Hypothalamus (tissue), 51 donors: ENCODE data around the gene ITPKB.
"Not testable (repeated sequence)": the region's sequence is repeated elsewhere in the genome, so short reads cannot be mapped to it uniquely, and the experiment has no call there.

Experiments
- DNase-seq, 51 donors: peaks; one replicate each; lab custom pipeline; 2025; lab: John Stamatoyannopoulos, UW

ITPKB gene

DNA sequence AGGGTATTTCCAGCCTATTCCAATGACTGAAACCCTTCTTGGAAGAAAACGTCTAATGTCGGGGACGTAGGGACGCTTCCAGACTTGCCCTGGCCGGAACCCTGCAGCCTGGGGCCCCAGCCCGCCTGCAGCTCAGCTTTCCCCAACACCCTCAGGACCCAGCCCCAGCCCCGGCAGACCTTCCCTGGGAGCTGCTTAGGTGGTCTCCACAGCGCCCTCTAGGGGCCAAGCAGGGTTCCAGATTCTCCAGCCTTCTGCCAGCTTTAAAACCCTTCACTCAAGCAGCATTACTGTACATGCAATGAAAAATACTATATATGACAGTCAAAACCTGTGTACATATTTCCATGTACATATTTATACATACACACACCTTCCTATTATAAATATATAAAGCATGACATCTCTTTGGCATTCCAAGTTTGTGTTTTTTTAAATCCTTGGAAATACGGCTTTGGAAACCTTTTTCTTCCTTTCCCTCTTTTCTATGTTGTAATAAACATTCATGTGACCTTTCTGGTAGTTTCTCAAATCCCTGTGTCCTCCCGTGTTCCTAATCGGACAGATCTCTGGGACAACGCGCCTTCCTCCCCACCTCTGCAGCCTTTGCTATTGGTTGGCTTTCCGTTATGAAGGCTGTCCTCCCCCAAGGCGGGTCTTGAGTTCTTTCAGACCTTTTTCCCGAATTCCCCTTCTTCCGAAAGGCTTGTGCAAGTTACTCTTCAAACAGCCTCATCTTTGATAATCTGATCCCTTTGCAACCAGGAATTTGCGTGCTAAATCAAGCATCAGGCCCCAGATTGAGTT, 130.2 kb downstream of the ITPKB start:
- peak in 37 of 51 donors; percentile 11 to 76 (median 44) for DNase-seq

DNA sequence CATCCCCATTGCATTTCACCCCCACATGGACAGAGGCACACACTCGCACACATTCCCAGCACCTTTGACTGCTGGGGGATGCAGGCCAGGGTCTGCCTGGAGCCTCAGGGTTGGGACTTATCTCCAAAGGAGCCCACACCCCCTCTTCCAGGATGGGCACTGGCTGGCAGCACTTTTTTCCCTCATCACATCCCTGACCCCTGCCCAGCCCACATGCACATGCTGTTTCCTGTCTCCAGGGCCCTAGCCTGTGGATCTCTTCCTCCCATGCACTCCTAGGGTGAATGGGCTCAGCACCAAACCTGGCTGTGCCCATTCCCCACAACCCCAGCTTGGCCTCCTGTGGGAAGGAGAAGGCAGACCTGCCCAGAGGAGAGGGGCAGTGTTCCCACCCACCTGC, 131.3 kb downstream of the ITPKB start:
- no peak for DNase-seq

DNA sequence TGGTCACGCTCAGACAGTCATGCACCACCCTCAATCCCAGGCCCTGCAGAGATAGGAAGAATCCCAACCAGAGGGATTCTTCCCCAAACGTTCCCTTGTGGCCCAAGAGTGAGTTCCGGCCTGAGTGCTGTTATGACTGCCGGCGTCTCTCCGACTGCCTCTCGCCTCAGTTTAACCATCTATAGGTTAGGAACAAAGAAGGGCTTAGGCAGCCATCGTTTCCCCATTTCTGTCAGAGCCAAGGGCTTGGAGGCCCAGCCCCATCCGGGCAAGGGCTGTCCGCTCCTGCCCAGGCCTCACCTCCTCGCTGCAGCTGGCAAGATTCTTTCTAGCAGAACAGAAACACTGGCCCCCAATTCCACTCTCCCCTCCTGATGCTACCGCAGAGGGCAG, 131.8 kb downstream of the ITPKB start:
- DNase-seq: no peak

DNA sequence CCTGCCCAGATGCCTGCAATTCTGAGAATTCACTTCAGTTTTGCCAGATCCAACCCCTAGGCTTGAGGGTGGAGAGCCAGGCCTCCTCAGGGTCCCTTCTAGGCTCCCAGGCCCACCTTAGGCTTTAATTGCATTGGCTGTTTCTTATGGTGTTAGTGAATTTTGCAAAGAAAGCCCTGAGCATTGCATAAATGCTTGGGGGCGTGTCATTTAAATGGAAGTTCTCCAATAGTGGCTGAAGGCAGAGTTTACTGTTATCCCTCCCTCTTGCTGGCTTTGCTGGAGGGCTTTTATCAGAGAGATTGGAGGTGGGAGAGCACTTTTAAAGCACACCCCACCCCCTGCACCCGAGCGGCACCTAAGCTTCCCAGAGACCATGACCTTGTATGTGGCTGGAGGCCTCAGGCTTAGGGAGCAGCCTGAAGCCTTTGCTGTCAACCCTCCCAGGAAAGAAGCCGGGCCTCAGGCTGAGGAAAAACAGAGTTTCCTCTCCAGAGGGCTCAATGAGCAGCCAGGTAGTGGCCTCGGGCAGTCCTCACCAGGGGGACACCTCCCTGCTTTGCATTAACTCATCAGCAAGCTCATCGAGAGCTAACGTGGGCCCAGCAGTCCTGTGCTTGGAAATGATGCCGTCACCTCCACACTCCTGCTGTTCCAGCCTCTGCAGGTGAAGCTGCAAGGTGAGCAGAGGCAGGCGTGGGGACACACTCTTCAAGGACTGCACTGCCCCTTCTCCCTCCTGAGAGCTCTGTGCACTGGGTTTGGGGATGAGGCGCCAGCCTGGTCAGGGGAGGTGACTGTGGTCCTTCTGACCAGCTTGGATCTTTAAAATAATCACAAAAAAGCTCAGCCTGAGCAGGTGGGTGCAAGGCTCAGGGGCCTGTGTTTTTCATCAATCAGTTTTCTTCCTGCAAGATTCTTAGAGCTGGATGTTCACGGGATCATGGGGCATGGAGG, 132.5 kb downstream of the ITPKB start:
- no peak for DNase-seq

DNA sequence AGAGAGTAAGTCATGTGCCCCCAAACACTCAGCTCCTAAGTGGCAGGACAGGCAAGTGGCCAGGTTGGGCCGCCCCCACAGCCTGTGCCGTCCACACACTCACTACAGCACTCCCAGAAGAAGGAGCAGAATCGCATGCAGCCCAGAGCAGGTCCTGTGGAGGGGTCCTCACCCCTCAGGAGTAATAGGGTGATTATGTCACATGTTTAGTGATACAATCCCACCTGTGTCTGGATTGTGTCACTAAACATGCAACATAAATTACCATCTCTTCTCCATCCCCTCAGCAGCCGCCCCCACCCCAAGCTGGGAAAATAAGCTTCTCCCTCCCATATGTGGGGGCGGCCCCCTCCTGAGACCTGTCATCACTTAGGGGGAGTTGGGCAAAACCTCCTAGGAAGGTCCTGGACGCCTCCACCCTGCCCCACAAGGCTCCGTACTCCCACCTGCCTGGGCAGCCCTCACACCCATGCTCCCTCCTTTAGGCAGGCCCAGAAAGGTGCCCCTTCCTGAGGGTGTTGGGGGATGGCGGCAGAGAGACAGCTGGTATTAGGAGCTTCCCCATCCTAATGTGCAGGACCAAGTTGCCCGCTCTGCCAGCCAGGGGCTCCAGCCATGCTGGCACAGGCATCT, 133.6 kb downstream of the ITPKB start:
- no peak for DNase-seq

DNA sequence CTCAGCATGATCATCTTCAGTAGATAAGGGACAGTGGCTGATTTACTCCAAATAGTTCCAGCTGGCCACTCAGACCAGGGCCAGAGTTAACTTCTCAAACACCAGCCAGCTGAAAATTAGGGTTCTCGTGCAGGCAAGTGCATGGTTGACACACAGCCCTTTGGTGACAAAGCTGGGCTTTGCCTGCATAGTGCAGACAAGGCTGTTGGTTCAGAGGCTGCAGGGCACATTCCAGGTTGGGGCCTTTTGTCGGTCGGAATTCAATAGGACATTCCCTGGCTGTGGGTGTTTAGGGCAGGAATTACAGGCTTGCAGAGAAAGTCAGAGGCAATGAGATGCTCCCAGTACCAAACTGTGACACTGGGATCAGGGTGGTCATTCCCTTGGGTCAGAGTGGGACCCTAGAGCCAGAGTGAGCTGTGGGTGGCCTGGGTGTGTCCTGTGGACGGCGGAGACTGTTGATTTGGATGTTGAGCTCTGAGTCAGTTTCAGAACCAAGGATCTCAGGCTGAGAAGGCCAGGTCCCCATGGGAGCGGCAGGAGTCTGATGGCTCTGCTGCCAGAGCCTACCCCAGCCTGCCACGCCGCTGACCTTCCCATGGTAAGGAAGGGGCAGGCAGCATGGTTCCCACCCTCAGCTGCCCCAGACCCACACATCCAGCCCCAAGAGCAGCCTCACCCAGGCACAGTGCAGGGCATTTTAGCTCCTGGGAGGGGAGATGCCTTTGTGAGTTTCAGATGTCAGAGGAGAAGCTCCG, 134.3 kb downstream of the ITPKB start:
- DNase-seq: no peak

DNA sequence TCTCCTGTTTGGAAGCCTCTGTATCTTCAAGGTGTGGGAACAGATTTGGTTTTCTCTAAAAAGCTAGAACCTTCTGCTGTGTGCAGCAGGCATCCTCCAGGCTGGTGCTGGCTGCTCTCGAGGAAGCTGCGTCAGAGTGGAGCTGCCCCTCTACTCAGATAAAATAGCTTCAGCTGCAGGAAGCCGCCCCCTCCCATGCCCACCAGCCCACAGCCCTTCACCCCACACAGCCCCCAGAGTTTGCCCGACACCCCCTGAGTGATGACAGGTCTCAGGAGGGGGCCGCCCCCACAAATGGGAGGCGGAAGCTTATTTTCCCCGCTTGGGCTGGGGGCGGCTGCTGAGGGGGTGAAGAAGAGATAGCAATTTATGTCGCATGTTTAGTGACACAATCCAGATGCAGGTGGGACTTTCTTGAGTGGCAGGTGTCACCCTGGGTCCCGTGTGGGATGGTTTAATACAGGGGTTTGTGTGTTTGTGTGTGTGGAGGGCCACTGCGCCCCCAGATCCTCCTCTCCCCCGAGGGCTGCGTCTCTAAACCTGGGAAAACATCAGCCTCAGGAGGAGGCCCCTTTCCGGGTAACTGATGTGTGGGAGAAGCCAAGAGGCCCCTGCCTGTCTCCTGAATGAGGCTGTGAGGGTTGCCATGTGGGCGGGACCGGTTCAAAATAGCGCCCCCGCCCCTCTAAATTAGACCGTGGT, 135.1 kb downstream of the ITPKB start:
- DNase-seq: no peak

DNA sequence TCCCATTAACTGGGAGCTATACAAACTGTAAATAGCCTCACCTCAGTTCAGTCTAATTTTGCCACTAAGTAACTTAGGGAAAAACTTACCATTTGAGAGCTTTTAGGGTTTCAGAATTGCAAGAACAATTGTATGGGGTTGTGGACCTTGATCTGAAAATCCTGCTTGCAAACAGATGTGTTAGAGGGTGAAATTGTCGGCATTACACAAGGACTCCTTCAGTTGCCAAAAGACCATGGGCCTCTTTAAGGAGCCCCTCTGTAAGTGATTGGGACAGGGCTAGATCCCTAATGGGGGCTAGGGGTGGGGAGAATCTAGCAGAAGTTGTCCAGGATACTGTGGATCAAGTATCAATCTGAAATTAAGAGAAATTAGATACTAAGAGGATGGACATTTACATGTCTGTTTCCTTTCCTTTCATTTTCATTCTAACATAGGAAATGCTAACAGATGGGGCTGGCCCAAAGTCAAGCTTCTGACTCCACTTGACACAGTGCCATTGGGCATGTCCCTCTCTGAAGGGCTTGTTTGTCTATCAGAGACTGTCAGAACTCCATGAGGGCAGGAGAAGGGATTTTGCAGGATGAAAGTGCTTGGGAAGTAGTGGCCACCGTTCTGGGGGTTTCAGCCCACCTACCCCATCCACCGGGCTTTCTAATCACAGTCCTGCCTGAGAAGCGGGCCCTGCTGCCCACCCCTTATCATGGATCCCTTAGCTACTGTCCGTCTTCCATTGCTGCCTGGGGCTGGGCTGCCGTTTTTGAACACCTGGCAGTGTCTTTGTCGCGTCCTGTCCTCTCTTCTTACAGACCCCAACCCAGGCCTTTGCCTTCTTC, 135.8 kb downstream of the ITPKB start:
- DNase-seq: peak in 23 of 51 donors; percentile 4 to 66 (median 38)

DNA sequence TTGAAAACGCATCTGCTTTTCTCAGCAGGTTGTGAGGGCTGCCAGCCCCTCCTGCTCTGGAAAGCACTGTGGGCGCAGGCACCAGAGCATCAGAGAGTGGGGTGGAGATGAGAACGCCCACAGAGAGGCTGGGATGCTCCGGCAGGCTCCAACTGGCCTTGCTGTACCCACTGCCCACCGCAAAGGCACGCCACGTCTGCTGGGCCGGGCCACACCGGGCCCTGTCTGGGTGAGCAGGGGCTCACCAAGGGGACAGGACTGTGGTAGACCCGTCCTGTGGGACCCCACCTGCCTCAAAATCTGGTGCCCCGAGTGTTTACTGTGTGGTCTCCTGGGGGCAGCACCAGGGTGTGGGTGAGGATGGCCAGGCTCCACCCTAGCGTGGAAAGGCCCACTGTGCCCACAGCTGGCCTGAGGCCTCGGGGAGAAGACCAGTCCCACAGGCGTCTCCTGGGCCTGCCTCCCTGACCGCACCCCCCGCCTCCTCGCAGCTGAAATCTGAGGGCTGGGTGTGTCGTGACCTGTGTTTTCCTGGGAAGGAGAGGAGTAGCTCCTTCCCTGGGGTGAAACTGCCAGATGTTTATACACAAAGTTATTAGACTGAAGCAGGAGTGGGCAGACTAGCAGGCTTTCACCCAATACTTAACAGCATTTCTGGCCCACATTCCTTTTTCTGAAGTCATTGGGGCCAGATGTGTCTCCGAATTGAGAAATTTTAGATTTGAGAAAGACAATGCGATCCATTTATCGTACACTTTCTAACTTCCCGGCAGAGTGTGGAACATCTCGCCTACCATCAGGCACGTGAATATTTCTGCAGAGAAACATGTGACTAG, 136.7 kb downstream of the ITPKB start:
- no peak for DNase-seq

DNA sequence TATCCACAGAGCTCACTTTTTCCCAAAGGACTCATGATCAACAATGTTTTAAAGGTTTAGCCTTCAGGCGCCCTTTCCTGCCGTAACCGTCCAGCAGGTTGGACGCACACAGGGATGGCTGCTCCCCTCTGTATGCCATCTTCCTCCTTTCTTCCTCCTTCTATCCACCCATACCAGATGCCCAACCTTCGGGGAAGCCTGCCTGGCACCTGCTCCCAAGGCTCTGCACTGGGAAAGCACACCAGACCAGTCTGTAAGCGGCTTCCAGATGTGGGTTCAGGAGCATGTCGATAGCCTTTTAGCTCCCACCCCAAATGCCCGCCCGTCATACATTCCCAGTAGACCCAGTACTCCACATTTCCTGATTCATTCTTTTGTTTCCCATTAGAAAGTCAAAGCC, 137.6 kb downstream of the ITPKB start:
- DNase-seq: no peak

DNA sequence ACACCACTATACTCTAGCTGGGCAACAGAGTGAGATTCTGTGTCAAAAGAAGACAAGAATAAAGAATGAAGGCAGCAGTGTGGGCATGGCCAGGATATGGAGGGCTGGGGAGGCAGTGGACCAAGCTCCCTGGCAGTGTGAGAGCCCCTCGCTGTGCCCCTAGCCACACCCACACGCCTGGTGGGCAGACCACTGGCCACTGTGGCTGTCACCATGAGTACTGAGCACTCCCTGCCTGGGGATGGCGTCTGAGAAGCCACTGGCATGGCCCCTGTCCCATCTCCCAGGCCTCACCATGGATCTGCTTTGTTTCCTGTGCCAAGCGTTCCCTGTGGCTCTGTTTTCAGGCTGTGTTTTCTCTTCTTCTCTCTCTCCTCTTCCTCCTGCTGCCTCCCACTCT, 138.8 kb downstream of the ITPKB start:
- DNase-seq: no peak

DNA sequence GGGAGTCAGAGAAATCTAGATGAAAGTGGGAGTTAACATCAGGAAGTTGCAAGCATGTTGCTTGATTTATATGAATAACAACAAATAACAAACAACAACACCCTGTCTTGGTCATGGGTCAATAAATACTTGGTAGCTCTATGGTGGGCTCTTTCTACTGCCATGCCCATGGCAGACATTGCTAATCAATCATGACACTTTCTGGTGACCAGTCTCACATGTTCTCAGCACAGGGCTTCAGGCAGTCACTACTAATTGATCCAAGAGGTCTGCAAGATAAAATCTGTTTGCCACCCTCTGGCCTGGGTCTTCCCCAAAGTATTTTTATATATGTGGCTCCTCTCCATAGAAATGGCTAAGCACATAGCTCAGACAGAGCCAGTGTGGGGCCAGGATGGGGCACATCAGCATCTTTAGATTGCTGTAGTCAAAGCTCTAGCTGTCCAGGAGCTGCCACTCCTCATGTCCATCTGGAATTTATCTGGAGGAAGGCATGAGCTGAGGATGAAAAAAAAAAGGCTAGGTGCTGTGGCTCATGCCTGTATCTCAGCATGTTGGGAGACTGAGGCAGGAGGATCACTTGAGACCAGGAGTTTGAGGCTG, 139.3 kb downstream of the ITPKB start:
- DNase-seq: no peak

DNA sequence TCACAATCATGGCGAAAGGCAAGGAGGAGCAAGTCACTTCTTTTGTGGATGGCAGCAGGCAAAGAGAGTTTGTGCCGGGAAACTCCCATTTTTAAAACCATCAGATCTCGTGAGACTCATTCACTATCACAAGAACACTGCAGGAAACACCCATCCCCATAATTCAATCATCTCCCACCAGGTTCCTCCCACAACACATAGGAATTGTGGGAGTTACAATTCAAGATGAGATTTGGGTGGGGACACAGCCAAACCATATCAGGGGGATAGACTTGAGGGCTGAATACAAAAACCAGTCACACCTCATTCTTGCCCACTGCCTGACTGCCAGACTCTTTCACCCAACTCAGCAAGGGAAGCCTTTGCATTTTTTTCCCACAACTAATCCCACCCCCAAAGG, 140.1 kb downstream of the ITPKB start:
- not testable (repeated sequence) for DNase-seq

DNA sequence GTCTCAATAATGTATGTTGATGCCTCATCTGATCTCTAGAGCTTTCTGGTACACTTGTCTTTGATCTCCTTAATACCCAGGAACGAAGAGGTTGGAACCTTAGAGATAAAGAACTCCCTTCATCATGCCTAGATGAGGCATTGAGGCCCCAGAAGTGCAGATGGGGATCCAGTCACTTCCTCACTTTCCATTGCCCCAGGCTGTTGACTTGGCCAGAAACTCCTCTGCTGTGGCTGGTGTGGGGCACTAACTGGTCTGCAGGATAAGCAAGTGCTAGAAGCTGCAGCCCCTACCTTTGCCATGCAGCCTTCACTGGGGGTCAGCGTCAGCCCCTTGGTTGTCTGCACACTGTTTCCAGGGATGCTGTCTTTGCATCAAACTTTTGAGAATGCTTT, 140.6 kb downstream of the ITPKB start:
- no peak for DNase-seq

DNA sequence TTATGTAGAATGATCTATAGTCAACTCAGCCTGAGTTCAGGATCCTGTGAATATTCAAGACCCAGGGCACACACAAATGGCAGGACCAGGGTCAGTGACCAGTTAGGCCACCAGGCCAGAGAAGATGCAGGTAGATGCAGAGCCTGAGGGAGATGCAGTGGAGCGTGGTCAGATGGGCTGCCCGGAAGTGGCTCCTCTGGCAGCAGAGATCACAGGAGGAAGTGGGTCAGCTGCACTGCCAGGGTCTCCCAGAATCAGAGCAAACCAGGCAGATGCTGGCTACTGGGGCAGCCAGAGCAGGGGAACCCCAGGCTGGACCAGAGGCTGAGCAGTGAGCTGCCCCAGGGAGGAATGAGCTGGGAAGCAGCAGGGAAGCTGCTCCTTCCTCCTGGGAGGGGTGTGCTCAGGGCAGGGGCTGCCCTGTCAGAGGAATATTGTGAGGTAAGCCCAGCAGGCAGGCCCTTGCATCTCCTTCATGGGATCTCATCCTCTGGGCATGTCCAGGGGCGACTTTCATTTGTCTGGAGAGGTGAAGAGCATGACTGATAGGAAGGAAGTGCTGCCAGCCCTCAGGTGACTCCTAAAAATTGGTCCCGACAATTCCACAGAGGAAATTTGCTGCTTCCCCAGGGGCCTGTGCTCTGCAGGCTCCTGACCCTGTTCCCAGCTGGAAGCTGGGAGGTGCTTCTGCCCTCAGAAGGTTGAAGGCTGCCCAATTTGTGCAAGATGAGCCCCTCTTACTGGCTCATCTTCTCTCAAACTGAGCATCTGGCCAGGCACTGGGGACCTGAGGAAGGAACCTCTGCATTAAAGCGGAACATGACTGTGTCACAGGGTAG, 141.2 kb downstream of the ITPKB start:
- no peak for DNase-seq

DNA sequence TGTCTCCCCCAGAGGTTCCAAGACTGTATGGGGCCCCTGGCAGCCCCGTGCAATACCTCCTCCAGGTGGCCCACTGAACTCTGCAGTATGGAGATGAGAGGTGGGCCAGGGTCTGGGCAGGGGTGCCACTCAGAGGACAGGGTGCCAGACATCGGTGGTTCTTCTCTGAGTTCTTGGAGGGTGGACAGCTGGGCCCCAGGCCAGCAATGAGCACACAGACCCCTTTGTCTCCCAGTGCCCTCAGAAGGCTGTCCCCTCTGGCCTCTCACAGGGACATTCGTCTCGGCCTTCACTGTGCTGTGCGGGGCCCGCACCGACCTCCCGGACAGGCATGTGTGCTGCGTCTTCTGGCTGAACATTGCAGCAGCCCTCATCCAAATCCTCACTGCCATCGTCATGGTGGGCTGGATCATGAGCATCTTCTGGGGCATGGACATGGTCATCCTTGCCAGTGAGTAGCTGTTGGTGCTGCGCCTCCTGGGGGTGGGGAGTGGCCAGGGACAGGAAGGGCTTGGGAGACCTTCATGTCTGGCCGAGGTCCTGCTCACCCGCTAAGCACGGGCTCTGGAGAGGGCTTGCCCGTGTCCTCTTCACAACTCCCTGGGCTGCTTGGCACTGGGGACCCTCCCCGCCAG, 142.4 kb downstream of the ITPKB start:
- DNase-seq: no peak
